ENCODE measurements around the gene SESN3.
"Not testable (repeated sequence)": the region's sequence is repeated elsewhere in the genome, so short reads cannot be mapped to it uniquely, and the experiment has no call there.

Gene SESN3

DNA sequence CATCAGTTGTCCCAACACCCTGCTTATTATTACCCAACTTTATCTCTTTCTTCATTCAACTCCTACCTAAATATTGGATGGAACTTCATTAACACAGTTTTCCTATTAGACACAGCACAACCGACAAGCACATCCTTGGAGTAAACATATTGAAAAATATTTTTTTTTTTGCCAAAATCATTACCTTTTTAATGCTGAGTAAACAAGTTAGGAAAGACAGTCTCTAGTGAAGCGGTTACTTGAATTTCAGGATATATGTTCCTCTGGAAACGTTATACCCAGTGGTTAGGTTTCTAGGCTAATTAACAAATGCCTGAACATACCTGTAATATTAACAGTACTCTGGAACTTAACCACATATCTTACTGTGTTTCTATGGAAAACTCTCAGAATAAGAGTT lies 11.4 kb downstream of the SESN3 start:
- Histone ChIP-seq H3K4me1 (ENCODE audit: control insufficient read depth, insufficient read depth, low read length) (peaks cover 6% of the 10 kb centered on the region), H3K4me3 (ENCODE audit: insufficient read depth, low read depth, low read length) (no peak overlapping the region), H3K27me3 (ENCODE audit: control insufficient read depth, insufficient read depth, low read length, poor library complexity, severe bottlenecking) (no peaks in the 10 kb centered on the region), H3K36me3 (ENCODE audit: control insufficient read depth, insufficient read depth, low read length) (peaks cover 23% of the 10 kb centered on the region), H3K27ac (ENCODE audit: insufficient read depth, low read depth, low read length, poor library complexity, severe bottlenecking) (no peak overlapping the region), H3K9me3 (ENCODE audit: control insufficient read depth, low read length) (no peaks in the 10 kb centered on the region)
- WGBS, 2 experiments: 100% methylated on average over 2 to 3 of the region's 3 CpGs

DNA sequence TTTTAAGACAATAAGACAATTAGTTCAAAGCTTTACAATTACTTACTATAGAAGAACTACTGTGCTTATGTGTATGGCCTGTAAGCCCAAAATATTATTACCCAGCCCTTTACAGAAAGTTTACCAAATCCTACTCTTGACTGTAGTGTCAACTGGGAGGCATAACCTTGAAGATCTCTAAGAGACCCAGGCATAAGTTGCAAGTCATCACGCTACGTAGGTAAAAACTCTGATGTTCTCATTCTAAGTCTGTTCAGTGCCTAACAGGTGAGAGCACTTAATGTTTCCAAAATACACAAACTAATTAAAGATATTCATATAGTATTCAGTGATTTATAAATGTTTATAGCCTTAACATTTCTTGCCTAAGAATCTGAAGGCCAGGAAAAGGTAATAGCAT lies 12.9 kb downstream of the SESN3 start:
- Histone ChIP-seq H3K4me3 (ENCODE audit: insufficient read depth, low read depth, low read length) (no peak overlapping the region), H3K27ac (ENCODE audit: insufficient read depth, low read depth, low read length, poor library complexity, severe bottlenecking) (no peak overlapping the region), H3K9me3 (ENCODE audit: control insufficient read depth, low read length) (no peaks in the 10 kb centered on the region), H3K36me3 (ENCODE audit: control insufficient read depth, insufficient read depth, low read length) (peaks cover 23% of the 10 kb centered on the region), H3K27me3 (ENCODE audit: control insufficient read depth, insufficient read depth, low read length, poor library complexity, severe bottlenecking) (no peaks in the 10 kb centered on the region), H3K4me1 (ENCODE audit: control insufficient read depth, insufficient read depth, low read length) (peaks cover under 1% of the 10 kb centered on the region)
- WGBS, 2 experiments: 92 to 97% methylated on average over 2 of the region's 2 CpGs

DNA sequence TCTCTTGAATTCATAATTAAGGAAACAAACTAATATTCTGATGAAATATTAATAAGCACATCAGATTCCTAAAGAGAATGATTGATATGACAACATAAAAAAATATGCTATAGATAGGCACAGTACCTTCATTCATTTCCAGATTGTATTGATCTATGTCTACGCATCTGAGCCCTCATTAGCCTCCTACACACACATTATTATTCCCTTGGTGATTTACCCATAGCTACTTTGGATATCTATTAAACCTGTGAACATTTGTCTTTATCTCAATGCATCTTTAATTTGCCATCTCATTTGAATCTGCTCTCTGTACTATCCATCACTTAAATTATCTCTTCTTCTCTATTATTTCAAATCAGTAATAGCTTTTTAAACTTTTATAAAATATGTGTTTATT lies 18.4 kb downstream of the SESN3 start:
- Histone ChIP-seq H3K36me3 (ENCODE audit: control insufficient read depth, insufficient read depth, low read length) (peaks cover 8% of the 10 kb centered on the region), H3K27me3 (ENCODE audit: control insufficient read depth, insufficient read depth, low read length, poor library complexity, severe bottlenecking) (no peaks in the 10 kb centered on the region), H3K27ac (ENCODE audit: insufficient read depth, low read depth, low read length, poor library complexity, severe bottlenecking) (no peak overlapping the region), H3K4me1 (ENCODE audit: control insufficient read depth, insufficient read depth, low read length) (no peaks in the 10 kb centered on the region), H3K9me3 (ENCODE audit: control insufficient read depth, low read length) (no peaks in the 10 kb centered on the region), H3K4me3 (ENCODE audit: insufficient read depth, low read depth, low read length) (no peak overlapping the region)
- WGBS, 2 experiments: 92 to 94% methylated on average over 1 of the region's 1 CpG

DNA sequence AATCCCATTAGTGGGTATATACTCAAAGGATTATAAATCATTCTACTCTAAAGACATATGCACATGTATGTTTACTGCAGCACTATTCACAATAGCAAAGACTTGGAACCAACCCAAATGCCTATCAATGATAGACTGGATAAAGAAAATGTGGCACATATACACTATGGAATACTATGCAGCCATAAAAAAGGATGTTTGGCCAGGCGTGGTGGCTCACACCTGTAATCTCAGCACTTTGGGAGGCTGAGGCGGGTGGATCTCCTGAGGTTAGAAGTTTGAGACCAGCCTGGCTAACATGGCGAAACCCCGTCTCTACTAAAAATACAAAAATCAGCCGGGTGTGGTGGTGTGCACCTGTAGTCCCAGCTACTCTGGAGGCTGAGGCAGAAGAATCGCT lies 21.5 kb downstream of the SESN3 start:
- H3K4me3 ChIP-seq (ENCODE audit: insufficient read depth, low read depth, low read length); H3K4me1 ChIP-seq (ENCODE audit: control insufficient read depth, insufficient read depth, low read length); H3K36me3 ChIP-seq (ENCODE audit: control insufficient read depth, insufficient read depth, low read length); H3K9me3 ChIP-seq (ENCODE audit: control insufficient read depth, low read length); H3K27me3 ChIP-seq (ENCODE audit: control insufficient read depth, insufficient read depth, low read length, poor library complexity, severe bottlenecking); H3K27ac ChIP-seq (ENCODE audit: insufficient read depth, low read depth, low read length, poor library complexity, severe bottlenecking): not testable (repeated sequence)
- 97 to 99% methylated on average over 6 of the region's 6 CpGs for WGBS, 2 experiments

DNA sequence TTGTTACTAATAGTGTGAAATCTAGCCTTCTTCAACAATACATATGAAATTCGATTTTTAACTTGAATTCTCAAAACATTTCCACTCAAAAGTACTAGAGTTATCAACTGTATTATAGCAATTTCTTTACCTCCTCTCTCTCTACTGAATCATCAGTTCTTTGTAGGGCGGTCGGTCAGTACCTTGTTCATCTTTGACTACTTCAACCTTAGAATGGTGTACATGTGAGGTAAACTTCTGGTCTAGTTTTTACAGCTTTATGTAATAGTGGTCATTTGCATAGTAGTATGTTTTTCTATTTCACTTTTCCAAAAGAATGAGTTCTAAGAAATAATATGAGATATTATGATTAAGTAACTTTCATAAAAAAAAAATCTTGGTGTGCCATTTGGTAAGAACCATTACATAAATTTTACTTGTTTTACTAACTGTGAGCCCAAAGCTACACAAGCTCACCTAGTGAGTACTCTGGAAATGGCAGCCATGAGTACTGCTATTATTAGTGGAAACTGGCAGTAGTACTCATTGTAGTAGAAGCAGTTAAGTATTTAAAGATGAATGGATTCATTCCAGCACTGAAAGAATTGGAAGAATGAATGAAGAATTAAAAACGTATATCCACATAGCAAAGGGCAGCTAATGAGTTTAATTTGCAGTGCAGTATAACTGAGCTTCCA lies 30.1 kb downstream of the SESN3 start:
- peaks cover 6% of the 10 kb centered on the region for H3K4me1 ChIP-seq (ENCODE audit: control insufficient read depth, insufficient read depth, low read length)
- H3K27ac ChIP-seq (ENCODE audit: insufficient read depth, low read depth, low read length, poor library complexity, severe bottlenecking): no peak overlapping the region
- H3K36me3 ChIP-seq (ENCODE audit: control insufficient read depth, insufficient read depth, low read length): no peaks in the 10 kb centered on the region
- no peak overlapping the region for H3K4me3 ChIP-seq (ENCODE audit: insufficient read depth, low read depth, low read length)
- no peaks in the 10 kb centered on the region for H3K27me3 ChIP-seq (ENCODE audit: control insufficient read depth, insufficient read depth, low read length, poor library complexity, severe bottlenecking)
- 90 to 94% methylated on average over 3 to 4 of the region's 4 CpGs for WGBS, 2 experiments
- H3K9me3 ChIP-seq (ENCODE audit: control insufficient read depth, low read length): no peaks in the 10 kb centered on the region

DNA sequence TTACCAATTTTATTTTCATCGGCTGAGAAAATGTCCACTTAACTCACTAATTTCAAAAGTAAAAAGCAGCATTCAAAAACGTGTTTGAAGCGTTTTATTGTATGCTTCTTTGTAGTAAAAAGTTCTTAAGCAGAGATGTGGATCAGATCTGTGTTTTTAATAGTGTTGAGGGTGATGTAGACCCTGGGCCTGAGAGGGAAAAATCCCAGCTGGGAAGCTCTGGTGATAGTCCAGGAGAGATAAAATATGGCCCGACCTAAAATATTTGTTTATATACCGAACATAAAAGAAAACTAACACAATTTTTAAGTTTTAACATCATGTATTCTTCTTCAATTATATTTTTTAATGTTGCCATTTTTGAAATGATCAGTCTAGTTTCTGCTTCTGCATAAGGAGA lies 35.2 kb downstream of the SESN3 start:
- WGBS, 2 experiments: 90 to 96% methylated on average over 3 of the region's 5 CpGs
- no peak overlapping the region for H3K27ac ChIP-seq (ENCODE audit: insufficient read depth, low read depth, low read length, poor library complexity, severe bottlenecking)
- no peaks in the 10 kb centered on the region for H3K27me3 ChIP-seq (ENCODE audit: control insufficient read depth, insufficient read depth, low read length, poor library complexity, severe bottlenecking)
- peaks cover 4% of the 10 kb centered on the region for H3K36me3 ChIP-seq (ENCODE audit: control insufficient read depth, insufficient read depth, low read length)
- peaks cover 6% of the 10 kb centered on the region for H3K4me1 ChIP-seq (ENCODE audit: control insufficient read depth, insufficient read depth, low read length)
- H3K9me3 ChIP-seq (ENCODE audit: control insufficient read depth, low read length): no peaks in the 10 kb centered on the region
- no peak overlapping the region for H3K4me3 ChIP-seq (ENCODE audit: insufficient read depth, low read depth, low read length)

DNA sequence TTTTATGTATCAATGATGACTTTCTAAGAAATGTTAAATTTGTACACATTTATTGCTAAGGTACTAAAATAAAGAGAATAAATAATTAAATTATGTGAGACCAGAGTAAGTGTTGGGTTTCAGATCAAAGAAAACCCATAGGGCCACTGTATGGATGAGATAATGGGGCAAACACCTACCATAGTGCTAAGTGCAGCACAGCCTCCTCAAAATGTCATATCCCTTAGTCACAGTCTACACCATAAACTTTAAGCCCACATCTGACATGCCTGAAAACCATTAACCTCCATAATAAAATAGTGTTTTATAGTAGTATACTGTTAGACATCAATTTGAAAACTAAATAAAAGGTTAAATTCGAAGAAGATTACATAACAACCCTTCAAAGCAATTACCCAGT lies 37.5 kb downstream of the SESN3 start:
- Histone ChIP-seq H3K27me3 (ENCODE audit: control insufficient read depth, insufficient read depth, low read length, poor library complexity, severe bottlenecking) (no peaks in the 10 kb centered on the region), H3K9me3 (ENCODE audit: control insufficient read depth, low read length) (no peaks in the 10 kb centered on the region)

DNA sequence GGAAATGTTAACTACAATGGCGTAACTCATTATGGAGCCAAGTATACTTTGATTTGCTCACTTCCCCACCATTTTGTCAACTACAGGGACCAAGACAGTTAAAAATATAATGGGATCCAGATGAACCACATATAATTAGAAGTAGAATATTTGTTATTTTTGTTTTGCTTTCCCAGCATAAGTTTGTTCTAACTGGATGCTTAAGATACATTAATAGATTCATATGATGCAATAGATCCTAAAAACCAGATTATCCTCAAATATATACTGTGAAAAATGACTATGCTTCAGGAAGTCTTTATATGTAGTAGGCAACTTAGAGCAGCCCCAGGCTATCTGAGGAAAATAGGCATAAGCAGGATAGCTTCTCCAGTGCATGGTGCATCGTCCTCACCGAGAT lies 38.3 kb downstream of the SESN3 start:
- H3K27me3 ChIP-seq (ENCODE audit: control insufficient read depth, insufficient read depth, low read length, poor library complexity, severe bottlenecking): no peaks in the 10 kb centered on the region
- peaks cover 3% of the 10 kb centered on the region for H3K4me1 ChIP-seq (ENCODE audit: control insufficient read depth, insufficient read depth, low read length)
- no peak overlapping the region for H3K4me3 ChIP-seq (ENCODE audit: insufficient read depth, low read depth, low read length)
- no peaks in the 10 kb centered on the region for H3K9me3 ChIP-seq (ENCODE audit: control insufficient read depth, low read length)
- H3K27ac ChIP-seq (ENCODE audit: insufficient read depth, low read depth, low read length, poor library complexity, severe bottlenecking): no peak overlapping the region
- 90 to 91% methylated on average over 3 of the region's 3 CpGs for WGBS, 2 experiments
- peaks cover 24% of the 10 kb centered on the region for H3K36me3 ChIP-seq (ENCODE audit: control insufficient read depth, insufficient read depth, low read length)

More for the DNA sequence above, 37.5 kb downstream of the SESN3 start:
- peaks cover 22% of the 10 kb centered on the region for H3K36me3 ChIP-seq (ENCODE audit: control insufficient read depth, insufficient read depth, low read length)
- peaks cover 6% of the 10 kb centered on the region for H3K4me1 ChIP-seq (ENCODE audit: control insufficient read depth, insufficient read depth, low read length)
- H3K4me3 ChIP-seq (ENCODE audit: insufficient read depth, low read depth, low read length): no peak overlapping the region
- H3K27ac ChIP-seq (ENCODE audit: insufficient read depth, low read depth, low read length, poor library complexity, severe bottlenecking): no peak overlapping the region
- WGBS, 2 experiments: no CpG with 5 or more reads among the region's 1 CpG

DNA sequence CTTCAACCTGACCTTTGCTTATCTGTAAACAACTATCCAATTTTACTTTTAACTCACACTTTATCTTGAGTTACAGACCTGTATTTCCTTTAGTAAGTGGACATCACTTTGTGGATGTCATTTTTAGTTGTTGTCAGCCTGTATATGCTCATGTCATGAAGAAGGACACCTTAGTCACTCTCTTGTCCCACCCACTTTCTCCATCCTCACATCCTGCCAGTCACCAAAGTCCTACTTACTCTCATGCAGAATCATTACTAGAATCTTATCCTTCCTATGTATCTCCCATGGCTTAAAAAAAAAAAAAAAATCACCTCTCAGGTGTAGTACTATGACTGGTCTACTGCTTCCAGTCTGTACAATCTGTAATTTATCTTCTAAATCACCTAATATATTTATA lies 43.3 kb downstream of the SESN3 start:
- Histone ChIP-seq H3K36me3 (ENCODE audit: control insufficient read depth, insufficient read depth, low read length) (peaks cover 43% of the 10 kb centered on the region), H3K27me3 (ENCODE audit: control insufficient read depth, insufficient read depth, low read length, poor library complexity, severe bottlenecking) (no peaks in the 10 kb centered on the region), H3K4me3 (ENCODE audit: insufficient read depth, low read depth, low read length) (no peak overlapping the region), H3K27ac (ENCODE audit: insufficient read depth, low read depth, low read length, poor library complexity, severe bottlenecking) (no peak overlapping the region), H3K9me3 (ENCODE audit: control insufficient read depth, low read length) (no peaks in the 10 kb centered on the region), H3K4me1 (ENCODE audit: control insufficient read depth, insufficient read depth, low read length) (no peaks in the 10 kb centered on the region)

DNA sequence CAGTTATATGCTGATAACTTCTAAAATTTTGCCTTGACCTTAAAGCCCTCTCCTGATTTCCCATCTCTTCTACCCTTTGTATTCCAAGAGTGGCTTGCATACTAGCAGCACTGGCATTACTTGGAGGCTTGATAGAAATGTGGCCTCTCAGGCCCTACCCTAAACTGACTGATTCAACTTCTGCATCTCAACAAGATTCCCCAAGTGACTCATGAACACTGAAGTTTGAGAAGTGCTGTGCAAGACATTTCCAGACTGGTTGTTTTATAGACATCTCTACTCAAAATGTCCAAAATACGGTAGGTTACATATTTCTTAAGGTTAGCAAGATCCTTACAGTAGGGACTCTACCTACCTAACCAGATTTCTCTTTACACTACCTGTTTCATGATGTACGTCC lies 48.6 kb downstream of the SESN3 start:
- 94 to 97% methylated on average over 2 of the region's 2 CpGs for whole genome bisulfite sequencing, 2 experiments
- peaks cover 42% of the 10 kb centered on the region for H3K36me3 ChIP-seq (ENCODE audit: control insufficient read depth, insufficient read depth, low read length)
- no peak overlapping the region for H3K4me3 ChIP-seq (ENCODE audit: insufficient read depth, low read depth, low read length)
- H3K27ac ChIP-seq (ENCODE audit: insufficient read depth, low read depth, low read length, poor library complexity, severe bottlenecking): no peak overlapping the region
- H3K4me1 ChIP-seq (ENCODE audit: control insufficient read depth, insufficient read depth, low read length): no peaks in the 10 kb centered on the region
- H3K27me3 ChIP-seq (ENCODE audit: control insufficient read depth, insufficient read depth, low read length, poor library complexity, severe bottlenecking): no peaks in the 10 kb centered on the region
- no peaks in the 10 kb centered on the region for H3K9me3 ChIP-seq (ENCODE audit: control insufficient read depth, low read length)

Measured in ectodermal cell (in vitro differentiated cells).